Spleen (tissue), 11 donors: Measurements from ENCODE around the gene SMIM35. TPM values are rescaled to one million over a fixed set of nuclear protein-coding genes. Genes with fewer than 3 reads are reported as not detected.
A peak's percentile ranks its signal among the peaks of the same experiment; 100 is the strongest.

Source experiments
- DNase-seq: peaks from one replicate; pipeline ENCODE4 v3.0.0-alpha.2; 2020
- H3K27ac ChIP-seq, 8 donors: fragments of 200-600 bp; sonication (generic) in 7 of 8; 1 replicate in 4 of 8; 2 replicates in 4 of 8; pipeline versions ENCODE4 v1.5.0 to v1.8.0; 2016 to 2021; ENCODE audit warnings: inconsistent platforms in 4 of 8, mild to moderate bottlenecking in 4 of 8, moderate library complexity in 1 of 8
- H3K27me3 ChIP-seq, 7 donors: fragments of 200-600 bp; sonication (generic) in 6 of 7; replicated peaks in 1 of 7; 1 replicate in 4 of 7; 2 replicates in 3 of 7; pipeline versions ENCODE4 v1.5.0 to v1.8.0; 2016 to 2021; ENCODE audit warnings: inconsistent platforms in 3 of 7, mild to moderate bottlenecking in 1 of 7
- H3K36me3 ChIP-seq, 6 donors: fragments of 200-600 bp; sonication (generic) in 5 of 6; 1 replicate in 4 of 6; 2 replicates in 2 of 6; pipeline versions ENCODE4 v1.5.0 to v1.8.0; 2016 to 2021; ENCODE audit warnings: inconsistent platforms in 2 of 6
- H3K4me1 ChIP-seq, 6 donors: fragments of 200-600 bp; sonication (generic) in 5 of 6; 1 replicate in 3 of 6; 2 replicates in 3 of 6; pipeline versions ENCODE4 v1.5.0 to v1.8.0; 2016 to 2021; ENCODE audit warnings: inconsistent platforms in 3 of 6
- H3K4me3 ChIP-seq, 8 donors: fragments of 200-600 bp; sonication (generic) in 7 of 8; 1 replicate in 4 of 8; 2 replicates in 4 of 8; pipeline versions ENCODE4 v1.5.0 to v1.8.0; 2016 to 2021; ENCODE audit warnings: inconsistent platforms in 4 of 8, mild to moderate bottlenecking in 4 of 8, moderate library complexity in 2 of 8
- H3K9me3 ChIP-seq, 8 donors: fragments of 200-600 bp; sonication (generic) in 7 of 8; 1 replicate in 4 of 8; 2 replicates in 4 of 8; pipeline versions ENCODE4 v1.5.0 to v1.8.0; 2016 to 2021; ENCODE audit warnings: inconsistent platforms in 4 of 8
- POLR2A ChIP-seq, 3 donors: fragments of 450-650 bp; IDR thresholded peaks; one replicate each; pipeline ENCODE4 v1.5.1; 2017; ENCODE audit warnings: antibody characterized with exemption in 3 of 3, mild to moderate bottlenecking in 1 of 3
- POLR2AphosphoS5 ChIP-seq, 3 donors: sonication (generic); formaldehyde crosslinking; IDR thresholded peaks; one replicate each; pipeline ENCODE4 v1.5.1; 2017; ENCODE audit warnings: antibody characterized with exemption in 3 of 3
- WGBS, 5 donors: extraction: QIAGEN DNeasy Blood & Tissue Kit in 3 of 5; methylation state at CpG; one replicate each; pipeline versions ENCODE4 v1.1.5 to v1.1.7; 2013 to 2018; 5-methylcytosine and 5-hydroxymethylcytosine counted together
- intact Hi-C: fragments of 100-400 bp; cut with DNase I; formaldehyde crosslinking; loops from one replicate; pipeline ENCODE4 v1.15.0; 2023; ENCODE audit warnings: low total_unique reads
- polyA plus RNA-seq, 3 donors: library from polyadenylated mRNA; stranded (reverse); fragments of 200-250 nt; gene quantifications; one replicate each; pipeline ENCODE4 v1.2.1, GENCODE V29; 2013
- total RNA-seq, 7 donors: library from RNA; depleted of rRNA in 3 of 7; stranded (reverse); fragments of >200 nt in 3 of 7; fragmentation: NEBNext Ultra II Directional in 4 of 7; extraction: Animal tissue kit (Norgen Biotek cat#: 25700) in 4 of 7; gene quantifications; one replicate each; pipeline versions ENCODE4 v1.1.0 to v1.2.1, GENCODE V29; 2016 to 2021
- TF ChIP-seq, protein P1 (sequence below), 11 experiments: fragments of 200-600 bp in 7 of 11; fragments of 450-650 bp in 4 of 11; sonication (generic) in 4 of 11; IDR thresholded peaks in 8 of 11; conservative IDR thresholded peaks in 3 of 11; 1 replicate in 7 of 11; 2 replicates in 4 of 11; pipeline versions ENCODE4 v1.4.0 to v1.8.0; 2016 to 2021; ENCODE audit warnings: antibody characterized with exemption in 11 of 11, inconsistent platforms in 4 of 11, mild to moderate bottlenecking in 1 of 11
- donor health status: healthy with polysubstance abuse.
- donor health status: DM: no; HTN: no; CAD: no; lungs with moderate emphysema.
- donor health status: DM: no; HTN: no; CAD: no.
- donor health status: Bipolar disorder and iron deficiency.
- donor health status: healthy.
- donor health status: DM: no; HTN: no; CAD: no.
- donor health status: DM: yes; HTN: yes; CAD: no.

The SMIM35 gene
- total and polyA plus RNA-seq, 10 donors: 0.16 to 1.3 (median 0.39) TPM

DNA sequence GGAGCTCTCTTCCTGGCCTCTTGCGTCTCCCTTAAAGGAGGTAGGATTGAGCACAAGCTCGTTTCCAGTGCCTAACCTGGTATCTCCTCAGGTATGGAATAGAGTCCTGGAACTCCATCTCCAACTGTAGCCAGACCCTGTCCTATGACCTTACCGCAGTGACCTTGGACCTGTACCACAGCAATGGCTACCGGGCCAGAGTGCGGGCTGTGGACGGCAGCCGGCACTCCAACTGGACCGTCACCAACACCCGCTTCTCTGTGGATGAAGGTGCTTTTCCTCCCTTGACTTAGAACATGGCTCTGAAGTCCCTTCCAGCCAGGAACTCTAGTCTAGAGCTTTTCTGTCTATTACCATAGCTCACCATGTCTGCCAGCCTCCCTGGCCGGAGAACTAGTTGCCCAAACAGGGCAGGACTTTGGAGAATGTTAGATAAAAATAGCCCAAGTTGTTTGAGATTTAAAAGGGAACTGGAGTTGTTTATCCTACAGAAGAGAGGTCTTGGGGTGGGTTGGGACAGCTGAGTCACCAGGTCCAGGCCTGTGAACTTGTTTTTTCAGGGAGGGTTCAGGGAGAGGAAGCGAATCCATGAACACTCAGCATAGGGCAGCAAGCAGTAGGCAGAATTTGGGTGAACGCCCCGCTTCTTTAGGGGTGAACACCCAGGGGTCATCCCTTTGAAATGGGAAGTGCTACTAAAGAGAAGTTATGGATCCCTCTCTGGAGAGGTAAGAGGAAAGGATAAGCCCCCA lies 97.2 kb downstream of the SMIM35 start:
- H3K4me1 ChIP-seq: peaks cover 19 to 99% (median 87%) of the 10 kb centered on the region in 6 donors
- 87 to 92% (median 91%) methylated on average over 6 to 13 of the region's 13 CpGs for WGBS, 5 donors
- peak; percentile 67 for DNase-seq

DNA sequence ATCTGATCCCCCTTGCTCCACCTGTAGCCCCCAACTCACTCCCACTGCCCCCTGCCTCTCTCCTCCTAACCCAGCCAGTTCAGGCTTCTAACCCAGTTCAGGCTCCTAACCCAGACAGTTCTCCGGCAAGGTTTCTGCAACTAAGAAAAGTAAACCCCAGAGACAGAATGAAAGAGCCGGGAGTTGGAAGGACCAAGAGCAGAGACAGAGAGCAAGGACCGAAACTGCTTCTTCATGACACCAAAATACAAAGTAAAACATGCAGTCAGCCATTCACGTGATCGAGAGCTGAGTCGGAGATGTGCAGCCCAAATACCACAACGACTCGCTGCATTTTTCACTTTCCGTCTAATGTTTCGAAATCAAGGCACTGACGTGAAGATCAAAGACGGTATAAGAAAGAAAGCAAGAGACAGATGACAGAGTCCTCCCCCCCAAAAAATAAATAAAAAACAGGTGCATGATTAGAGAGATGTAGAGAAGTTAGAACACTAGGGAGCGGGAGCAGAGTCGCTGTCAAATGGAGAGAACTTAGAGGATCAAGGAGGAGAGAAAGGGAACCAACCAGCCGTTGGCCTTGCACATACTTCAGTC lies 99.7 kb downstream of the SMIM35 start:
- H3K4me3 ChIP-seq: peak overlapping the region; percentile 54 to 87 (median 64)
- intact Hi-C loops: no loop called here
- H3K9me3 ChIP-seq: no peaks in the 10 kb centered on the region
- H3K27ac ChIP-seq: peak overlapping the region; percentile 90 to 98 (median 95)
- peaks cover 18 to 93% (median 66%) of the 10 kb centered on the region in 6 donors for H3K4me1 ChIP-seq
- peaks cover 0 to 45% (median 35%) of the 10 kb centered on the region in 6 donors for H3K36me3 ChIP-seq
- DNase-seq: peak; percentile 74
- WGBS, 5 donors: 32 to 58% (median 43%) methylated on average over 15 of the region's 15 CpGs
- no peaks in the 10 kb centered on the region for H3K27me3 ChIP-seq
- TF ChIP-seq POLR2AphosphoS5 (IDR thresholded peaks at IDR 0.05) (peak in 1 of 3 donors; percentile 69), POLR2A (IDR thresholded peaks at IDR 0.05) (no peak)
- TF ChIP-seq, protein P1, sequence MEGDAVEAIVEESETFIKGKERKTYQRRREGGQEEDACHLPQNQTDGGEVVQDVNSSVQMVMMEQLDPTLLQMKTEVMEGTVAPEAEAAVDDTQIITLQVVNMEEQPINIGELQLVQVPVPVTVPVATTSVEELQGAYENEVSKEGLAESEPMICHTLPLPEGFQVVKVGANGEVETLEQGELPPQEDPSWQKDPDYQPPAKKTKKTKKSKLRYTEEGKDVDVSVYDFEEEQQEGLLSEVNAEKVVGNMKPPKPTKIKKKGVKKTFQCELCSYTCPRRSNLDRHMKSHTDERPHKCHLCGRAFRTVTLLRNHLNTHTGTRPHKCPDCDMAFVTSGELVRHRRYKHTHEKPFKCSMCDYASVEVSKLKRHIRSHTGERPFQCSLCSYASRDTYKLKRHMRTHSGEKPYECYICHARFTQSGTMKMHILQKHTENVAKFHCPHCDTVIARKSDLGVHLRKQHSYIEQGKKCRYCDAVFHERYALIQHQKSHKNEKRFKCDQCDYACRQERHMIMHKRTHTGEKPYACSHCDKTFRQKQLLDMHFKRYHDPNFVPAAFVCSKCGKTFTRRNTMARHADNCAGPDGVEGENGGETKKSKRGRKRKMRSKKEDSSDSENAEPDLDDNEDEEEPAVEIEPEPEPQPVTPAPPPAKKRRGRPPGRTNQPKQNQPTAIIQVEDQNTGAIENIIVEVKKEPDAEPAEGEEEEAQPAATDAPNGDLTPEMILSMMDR (IDR thresholded peaks at IDR 0.05 in 8 of 11, conservative IDR thresholded peaks at IDR 0.05 in 3 of 11): no peak

More for the DNA sequence above, 97.2 kb downstream of the SMIM35 start:
- TF ChIP-seq POLR2A (IDR thresholded peaks at IDR 0.05) (no peak), POLR2AphosphoS5 (IDR thresholded peaks at IDR 0.05) (peak; percentile 56 to 66 (median 57))
- TF ChIP-seq, protein P1 (IDR thresholded peaks at IDR 0.05 in 8 of 11, conservative IDR thresholded peaks at IDR 0.05 in 3 of 11): peak in 1 of 11 experiments; percentile 6
- Histone ChIP-seq H3K27ac (peak overlapping the region; percentile 36 to 98 (median 94)), H3K4me3 (peak overlapping the region; percentile 4 to 87 (median 61)), H3K27me3 (no peaks in the 10 kb centered on the region), H3K36me3 (peaks cover 0 to 69% (median 56%) of the 10 kb centered on the region in 6 donors), H3K9me3 (no peaks in the 10 kb centered on the region)
- intact Hi-C loops: no loop called here

DNA sequence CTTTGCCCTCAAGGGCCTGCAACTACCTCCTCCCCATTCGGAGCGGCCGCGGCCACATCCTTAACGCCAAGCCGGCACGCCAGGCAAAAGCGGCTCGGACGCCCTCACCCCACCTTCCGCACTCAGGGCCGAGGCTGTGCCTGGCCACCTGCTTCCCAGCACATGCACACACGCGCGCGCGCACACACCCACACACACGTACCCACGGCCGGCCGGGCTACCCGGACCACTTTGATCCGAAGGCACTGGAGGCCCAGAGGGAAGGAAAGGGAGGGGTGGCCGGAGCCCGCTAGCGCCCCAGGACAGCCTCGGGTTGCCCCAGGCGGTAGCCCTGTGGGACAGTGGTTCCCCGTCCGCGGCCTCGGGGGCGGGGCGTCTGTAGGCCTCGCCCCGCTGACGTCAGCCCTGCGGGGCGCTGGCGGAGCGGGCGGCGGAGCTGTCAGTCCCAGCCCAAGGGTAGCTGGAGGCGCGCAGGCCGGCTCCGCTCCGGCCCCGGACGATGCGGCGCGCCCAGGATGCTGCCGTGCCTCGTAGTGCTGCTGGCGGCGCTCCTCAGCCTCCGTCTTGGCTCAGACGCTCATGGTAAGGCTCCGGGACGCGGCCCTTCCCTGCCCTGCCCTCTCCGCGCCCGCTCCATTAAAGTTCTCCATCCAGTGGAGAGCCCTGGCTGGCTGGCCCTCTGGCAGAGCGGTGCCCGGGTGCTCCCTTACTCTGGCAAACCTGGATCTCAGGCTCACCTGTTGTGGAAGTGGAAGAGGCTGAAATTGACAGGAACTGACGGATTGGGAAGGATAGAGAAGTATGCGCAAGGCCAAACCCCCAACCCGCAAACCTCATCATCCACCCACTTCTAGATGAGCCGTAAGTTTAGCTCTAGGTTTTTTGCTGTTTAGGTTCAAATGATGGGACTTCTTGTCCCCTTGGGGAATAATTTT lies 100.5 kb downstream of the SMIM35 start, which contains the start of gene IL10RA:
Gene IL10RA (plus strand): TSS at position 442 of the 935 bp plus-strand sequence. CDS start 74 bp downstream, at position 516.
- no peaks in the 10 kb centered on the region for H3K27me3 ChIP-seq
- H3K4me3 ChIP-seq: peak within 1 kb of the TSS; percentile 54 to 87 (median 64)
- peaks cover 13 to 87% (median 58%) of the 10 kb centered on the region in 6 donors for H3K4me1 ChIP-seq
- WGBS, 5 donors: 1 to 5% (median 3%) methylated on average over 27 to 71 of the region's 71 CpGs
- peak; percentile 98 for DNase-seq
- peak; percentile 99 for TF ChIP-seq POLR2AphosphoS5 (IDR thresholded peaks at IDR 0.05)
- TF ChIP-seq POLR2A (IDR thresholded peaks at IDR 0.05): peak; percentile 75 to 95 (median 95)
- TF ChIP-seq, protein P1 (IDR thresholded peaks at IDR 0.05 in 8 of 11, conservative IDR thresholded peaks at IDR 0.05 in 3 of 11): peak in 6 of 11 experiments; percentile 9 to 47 (median 26)
- peaks cover 0 to 36% (median 27%) of the 10 kb centered on the region in 6 donors for H3K36me3 ChIP-seq
- H3K27ac ChIP-seq: peak within 1 kb of the TSS; percentile 90 to 98 (median 95)
- intact Hi-C loops: no loop called here
- no peaks in the 10 kb centered on the region for H3K9me3 ChIP-seq
